ENCODE results near the gene SLC7A7. TPM values are rescaled to one million over a fixed set of nuclear protein-coding genes. Genes with fewer than 3 reads are reported as not detected.
A peak's percentile ranks its signal among the peaks of the same experiment; 100 is the strongest.
"Not testable (repeated sequence)": the region's sequence is repeated elsewhere in the genome, so short reads cannot be mapped to it uniquely, and the experiment has no call there.

Gene SLC7A7
- total RNA-seq, 2 donors from 2014 or later: 0.55 to 3.1 TPM

- ATAC-seq (no peak), DNase-seq (no peak)
- H3K9me3 ChIP-seq (ENCODE audit: control insufficient read depth, low read length, poor library complexity, severe bottlenecking): no peaks in the 10 kb centered on the region
- peaks cover 48% of the 10 kb centered on the region for H3K27me3 Mint-ChIP-seq
- peaks cover 14% of the 10 kb centered on the region for H3K4me1 Mint-ChIP-seq
- peak overlapping the region; percentile 55 for H3K4me3 Mint-ChIP-seq
- peaks cover 6% of the 10 kb centered on the region for H3K36me3 Mint-ChIP-seq (ENCODE audit: low read depth)
- no peak overlapping the region for H3K27ac Mint-ChIP-seq
Measured at GRCh38 chr14:22838631-22839041, 23.4 kb upstream of the SLC7A7 start.

GRCh38 chr14:22837750-22838538 is 22.7 kb upstream of the SLC7A7 start:
- peak overlapping the region; percentile 68 for H3K4me3 Mint-ChIP-seq
- ATAC-seq (no peak), DNase-seq (no peak)
- peaks cover 6% of the 10 kb centered on the region for H3K36me3 Mint-ChIP-seq (ENCODE audit: low read depth)
- H3K4me1 Mint-ChIP-seq: peaks cover 14% of the 10 kb centered on the region
- no peak overlapping the region for H3K27ac Mint-ChIP-seq
- peaks cover 42% of the 10 kb centered on the region for H3K27me3 Mint-ChIP-seq
- no peaks in the 10 kb centered on the region for H3K9me3 ChIP-seq (ENCODE audit: control insufficient read depth, low read length, poor library complexity, severe bottlenecking)

- Mint-ChIP-seq H3K36me3 (ENCODE audit: low read depth) (peaks cover 6% of the 10 kb centered on the region), H3K27me3 (peaks cover 41% of the 10 kb centered on the region), H3K4me1 (peaks cover 14% of the 10 kb centered on the region), H3K27ac (peak overlapping the region; percentile 49), H3K4me3 (peak overlapping the region; percentile 89)
- DNase-seq: no peak
- no peaks in the 10 kb centered on the region for H3K9me3 ChIP-seq (ENCODE audit: control insufficient read depth, low read length, poor library complexity, severe bottlenecking)
- ATAC-seq: no peak
Measured at GRCh38 chr14:22837114-22837749, 22.0 kb upstream of the SLC7A7 start.

- Mint-ChIP-seq H3K4me1 (peaks cover 17% of the 10 kb centered on the region), H3K36me3 (ENCODE audit: low read depth) (peaks cover 10% of the 10 kb centered on the region), H3K27ac (peak within 1 kb of the TSS; percentile 49), H3K27me3 (peaks cover 37% of the 10 kb centered on the region), H3K4me3 (peak within 1 kb of the TSS; percentile 89)
- DNase-seq: no peak
- ATAC-seq: no peak
- H3K9me3 ChIP-seq (ENCODE audit: control insufficient read depth, low read length, poor library complexity, severe bottlenecking): no peaks in the 10 kb centered on the region
Measured at GRCh38 chr14:22836301-22837113, 21.3 kb upstream of the SLC7A7 start, which contains the start of gene MMP14. MMP14 (plus strand) TSS chr14:22836585; CDS start chr14:22836818, 233 bp downstream.

- H3K27ac Mint-ChIP-seq: no peak overlapping the region
- H3K9me3 ChIP-seq (ENCODE audit: control insufficient read depth, low read length, poor library complexity, severe bottlenecking): no peaks in the 10 kb centered on the region
- peaks cover 21% of the 10 kb centered on the region for H3K4me1 Mint-ChIP-seq
- DNase-seq: no peak
- H3K27me3 Mint-ChIP-seq: peaks cover 31% of the 10 kb centered on the region
- peaks cover 10% of the 10 kb centered on the region for H3K36me3 Mint-ChIP-seq (ENCODE audit: low read depth)
- ATAC-seq: no peak
- peak overlapping the region; percentile 43 for H3K4me3 Mint-ChIP-seq
Measured at GRCh38 chr14:22835505-22835904, 20.3 kb upstream of the SLC7A7 start.

GRCh38 chr14:22830443-22831010 is 15.3 kb upstream of the SLC7A7 start:
- Mint-ChIP-seq H3K4me1 (peaks cover 21% of the 10 kb centered on the region), H3K27me3 (peaks cover 6% of the 10 kb centered on the region), H3K4me3 (peak overlapping the region; percentile 91), H3K27ac (peak overlapping the region; percentile 96), H3K36me3 (ENCODE audit: low read depth) (peaks cover 8% of the 10 kb centered on the region)
- no peaks in the 10 kb centered on the region for H3K9me3 ChIP-seq (ENCODE audit: control insufficient read depth, low read length, poor library complexity, severe bottlenecking)
- ATAC-seq (peak; percentile 10), DNase-seq (no peak)

- no peaks in the 10 kb centered on the region for H3K9me3 ChIP-seq (ENCODE audit: control insufficient read depth, low read length, poor library complexity, severe bottlenecking)
- Mint-ChIP-seq H3K36me3 (ENCODE audit: low read depth) (peaks cover 6% of the 10 kb centered on the region), H3K4me1 (peaks cover 21% of the 10 kb centered on the region), H3K27ac (peak within 1 kb of the TSS; percentile 96), H3K27me3 (peaks cover 6% of the 10 kb centered on the region), H3K4me3 (peak within 1 kb of the TSS; percentile 91)
- DNase-seq (peak; percentile 79 to 83 (median 82)), ATAC-seq (peak; percentile 95)
Measured at GRCh38 chr14:22829661-22830442, 14.6 kb upstream of the SLC7A7 start, which contains the start of gene MRPL52. MRPL52 (plus strand) TSS chr14:22829887; CDS start chr14:22829913, 26 bp downstream.

- ATAC-seq; DNase-seq; H3K27me3 Mint-ChIP-seq; H3K36me3 Mint-ChIP-seq (ENCODE audit: low read depth); H3K9me3 ChIP-seq (ENCODE audit: control insufficient read depth, low read length, poor library complexity, severe bottlenecking): not testable (repeated sequence)
- Mint-ChIP-seq H3K4me1 (peaks cover 24% of the 10 kb centered on the region), H3K27ac (peak overlapping the region; percentile 96), H3K4me3 (peak overlapping the region; percentile 91)
Measured at GRCh38 chr14:22829076-22829660, 13.9 kb upstream of the SLC7A7 start.

GRCh38 chr14:22824711-22825359 is 9.6 kb upstream of the SLC7A7 start:
- H3K9me3 ChIP-seq (ENCODE audit: control insufficient read depth, low read length, poor library complexity, severe bottlenecking): no peaks in the 10 kb centered on the region
- Mint-ChIP-seq H3K36me3 (ENCODE audit: low read depth) (peaks cover 3% of the 10 kb centered on the region), H3K27me3 (peaks cover 13% of the 10 kb centered on the region), H3K27ac (no peak overlapping the region), H3K4me1 (peaks cover 15% of the 10 kb centered on the region), H3K4me3 (peak overlapping the region; percentile 3)
- ATAC-seq (no peak), DNase-seq (no peak)

- Mint-ChIP-seq H3K4me1 (peaks cover 11% of the 10 kb centered on the region), H3K27ac (no peak overlapping the region), H3K36me3 (ENCODE audit: low read depth) (peaks cover 3% of the 10 kb centered on the region), H3K4me3 (peak overlapping the region; percentile 28), H3K27me3 (peaks cover 13% of the 10 kb centered on the region)
- ATAC-seq (peak; percentile 84), DNase-seq (peak; percentile 46 to 60 (median 54))
- H3K9me3 ChIP-seq (ENCODE audit: control insufficient read depth, low read length, poor library complexity, severe bottlenecking): no peaks in the 10 kb centered on the region
Measured at GRCh38 chr14:22822571-22823098, 7.4 kb upstream of the SLC7A7 start.

- Mint-ChIP-seq H3K27me3 (peaks cover 13% of the 10 kb centered on the region), H3K4me3 (peak overlapping the region; percentile 28), H3K4me1 (peaks cover 11% of the 10 kb centered on the region), H3K36me3 (ENCODE audit: low read depth) (peaks cover 3% of the 10 kb centered on the region), H3K27ac (no peak overlapping the region)
- DNase-seq (no peak), ATAC-seq (no peak)
- H3K9me3 ChIP-seq (ENCODE audit: control insufficient read depth, low read length, poor library complexity, severe bottlenecking): no peaks in the 10 kb centered on the region
Measured at GRCh38 chr14:22822016-22822570, 6.9 kb upstream of the SLC7A7 start.
